Fibroblast of peridontal ligament (primary cell): ENCODE results near the gene SARDH.
A peak's percentile ranks its signal among the peaks of the same experiment; 100 is the strongest.

Experiments used
- DNase-seq: peaks from one replicate; pipeline ENCODE4 v3.0.0-alpha.2; 2010; ENCODE audit errors: extremely low read depth

Gene SARDH

GRCh38 chr9:133714606-133715294 is 23.4 kb downstream of the SARDH start:
- DNase-seq = peak; percentile 35

DNA sequence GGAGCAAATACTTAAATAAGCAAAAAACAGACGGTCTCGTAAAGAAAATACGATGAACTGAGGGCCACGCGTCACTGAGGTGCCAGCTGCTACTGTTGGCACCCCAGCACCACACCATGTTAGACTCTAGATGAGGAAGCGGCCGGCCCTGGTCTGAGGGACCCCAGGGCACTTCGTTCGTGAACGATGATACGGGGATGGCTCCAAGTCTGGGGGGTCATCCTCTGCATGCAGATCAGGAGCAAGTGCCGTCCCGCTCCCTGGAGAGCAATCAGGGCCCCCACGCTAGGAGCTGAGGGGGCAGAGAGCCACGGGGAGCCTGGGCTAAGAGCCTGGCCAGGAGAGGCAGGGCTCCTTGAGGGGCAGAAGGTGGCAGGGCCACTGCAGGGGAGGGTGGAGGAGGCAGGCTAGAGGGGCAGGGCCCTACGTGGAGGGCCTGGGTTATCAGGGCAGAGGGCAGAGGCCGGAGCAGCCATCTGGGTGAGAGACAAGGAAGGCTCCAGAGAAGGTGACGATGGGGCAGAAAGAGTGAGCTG is 24.1 kb downstream of the SARDH start:
- DNase-seq = no peak

GRCh38 chr9:133713150-133713959 is 24.8 kb downstream of the SARDH start:
- DNase-seq = no peak

GRCh38 chr9:133712221-133713100 is 25.7 kb downstream of the SARDH start:
- no peak for DNase-seq

GRCh38 chr9:133711428-133712220 is 26.5 kb downstream of the SARDH start:
- peak; percentile 12 for DNase-seq

- no peak for DNase-seq
Observed at GRCh38 chr9:133710661-133711427, 27.3 kb downstream of the SARDH start.

GRCh38 chr9:133709691-133710571 is 28.2 kb downstream of the SARDH start:
- DNase-seq = no peak

GRCh38 chr9:133709015-133709611 is 29.0 kb downstream of the SARDH start:
- no peak for DNase-seq

GRCh38 chr9:133708246-133709014 is 29.7 kb downstream of the SARDH start:
- no peak for DNase-seq

- DNase-seq = no peak
Observed at GRCh38 chr9:133707763-133708245, 30.3 kb downstream of the SARDH start.

DNA sequence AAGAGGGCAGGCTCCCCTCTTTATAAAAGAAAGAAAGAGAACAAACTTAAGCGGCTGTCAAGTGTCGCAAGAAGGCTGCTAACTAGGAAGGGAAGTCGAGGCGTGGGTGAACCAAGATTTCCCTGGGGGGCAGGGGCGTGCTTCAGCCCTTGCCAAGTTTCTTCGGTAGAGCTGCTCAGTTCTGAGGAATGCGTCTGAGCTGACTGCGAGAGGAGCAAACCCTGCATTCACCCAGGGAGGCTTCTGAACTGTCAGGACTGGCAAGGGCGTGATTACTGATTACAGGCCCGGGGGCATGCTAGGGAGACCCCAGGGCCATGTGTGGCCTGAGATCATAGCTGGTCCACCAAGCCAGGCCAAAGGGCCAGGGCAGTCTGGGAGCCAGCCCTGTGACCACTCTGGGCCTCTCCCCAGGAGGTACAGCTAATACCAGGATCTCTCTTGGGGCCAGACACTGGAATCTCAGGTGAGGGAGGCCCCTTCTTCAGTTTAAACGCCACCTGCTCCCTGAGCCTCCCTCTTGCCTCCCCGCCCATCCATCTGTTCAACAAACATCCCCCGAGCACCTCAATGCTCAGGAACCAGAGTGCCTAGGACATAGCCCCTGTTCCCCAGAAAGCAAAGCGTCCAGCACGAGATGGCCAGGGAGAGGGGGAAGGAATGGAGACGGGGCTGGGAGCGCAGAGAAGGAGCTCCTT is 30.9 kb downstream of the SARDH start:
- peak; percentile 60 for DNase-seq

GRCh38 chr9:133706307-133707050 is 31.7 kb downstream of the SARDH start:
- no peak for DNase-seq

DNA sequence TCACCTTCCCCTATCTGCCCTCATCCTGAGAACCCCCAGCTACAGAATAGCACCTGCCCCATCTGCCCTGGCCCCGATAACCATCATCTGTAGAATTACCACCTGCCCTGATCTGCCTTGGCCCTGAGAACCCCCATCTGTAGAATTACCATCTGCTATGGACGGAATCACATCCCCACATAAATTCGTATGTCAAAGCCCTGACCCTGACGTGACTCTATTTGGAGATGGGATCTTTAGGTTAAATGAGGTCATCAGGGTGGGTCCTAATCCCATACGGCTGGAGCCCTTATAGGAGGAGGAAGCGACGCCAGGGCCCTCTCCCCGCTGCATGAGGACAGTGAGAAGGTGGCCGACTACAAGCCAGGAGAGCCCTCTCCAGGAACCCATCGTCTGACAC is 32.6 kb downstream of the SARDH start:
- DNase-seq = no peak

- no peak for DNase-seq
Observed at GRCh38 chr9:133704711-133705181, 33.4 kb downstream of the SARDH start.

DNA sequence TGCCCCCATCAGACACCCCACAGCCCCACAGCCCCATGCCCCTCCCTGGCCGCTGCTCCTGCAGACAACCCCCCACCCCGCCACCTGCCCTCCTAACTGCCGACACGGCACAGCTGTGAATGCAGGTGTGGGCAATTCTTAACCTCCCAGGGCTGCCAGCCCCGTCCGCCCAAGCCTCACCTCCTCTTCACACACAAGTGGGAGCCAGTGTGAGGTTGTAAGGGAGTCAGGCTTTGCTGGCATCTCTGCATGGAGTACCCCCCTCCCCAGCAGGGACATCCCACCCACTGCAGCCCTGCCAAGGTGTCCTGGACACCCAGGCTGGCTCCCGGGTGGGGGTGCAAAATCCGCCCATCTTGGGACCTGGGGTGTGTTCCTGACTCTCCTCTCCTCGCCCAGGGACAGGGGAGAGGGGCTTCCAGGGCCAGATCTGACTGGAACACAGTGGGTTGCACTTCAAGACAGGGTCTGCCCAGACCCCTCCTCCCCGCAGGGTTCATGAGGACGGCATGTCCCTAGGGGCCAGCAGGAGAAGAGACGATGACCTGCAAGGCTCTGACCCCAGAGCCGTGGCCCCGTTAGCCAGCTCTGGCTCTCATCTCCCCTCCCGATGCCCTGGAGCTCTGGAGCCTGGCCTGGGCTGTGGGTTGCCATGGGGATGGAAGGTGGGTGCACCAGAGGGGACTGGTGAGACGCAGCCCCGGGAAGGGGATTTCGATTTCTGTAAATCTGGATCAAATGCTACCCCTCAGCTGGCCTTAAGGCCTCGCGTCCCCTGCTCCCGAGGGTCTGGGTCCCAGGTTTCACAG is 34.4 kb downstream of the SARDH start:
- DNase-seq = no peak
